SK-N-SH (cell line): ENCODE measurements around the gene BRAF.

ENCODE experiments used
- EP300 ChIP-seq, 2 experiments: IDR thresholded peaks; 2 replicates each; pipeline versions ENCODE4 v1.4.0 to v1.6.1; 2012; ENCODE audit warnings: borderline replicate concordance in 1 of 2, low read depth in 1 of 2, low read length in 1 of 2
- TF ChIP-seq, protein P1 (sequence below): fragments of 200-600 bp; sonication (generic); IDR thresholded peaks from 2 replicates; pipeline ENCODE4 v1.6.1; 2017; ENCODE audit warnings: antibody characterized with exemption, mild to moderate bottlenecking, moderate library complexity

DNA sequence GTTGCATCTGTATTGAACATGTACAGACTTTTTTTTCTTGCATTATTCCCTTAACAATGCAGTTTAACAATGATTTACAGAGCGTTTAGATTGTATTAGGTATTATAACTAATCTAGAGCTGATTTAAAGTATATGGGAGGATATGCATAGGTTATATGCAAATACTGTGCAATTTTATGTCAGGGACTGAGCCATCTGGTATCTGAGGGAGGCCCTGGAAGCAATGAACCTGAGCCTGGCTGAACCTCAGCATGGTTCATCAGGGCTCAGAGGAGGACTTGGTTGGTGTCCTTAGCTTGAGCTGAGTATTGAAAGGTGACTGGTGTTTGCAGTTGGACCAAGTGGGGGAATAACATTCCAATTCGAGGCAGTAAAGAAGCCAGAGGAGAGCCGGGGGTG lies 247.2 kb downstream of the BRAF start:
- TF ChIP-seq, protein P1, sequence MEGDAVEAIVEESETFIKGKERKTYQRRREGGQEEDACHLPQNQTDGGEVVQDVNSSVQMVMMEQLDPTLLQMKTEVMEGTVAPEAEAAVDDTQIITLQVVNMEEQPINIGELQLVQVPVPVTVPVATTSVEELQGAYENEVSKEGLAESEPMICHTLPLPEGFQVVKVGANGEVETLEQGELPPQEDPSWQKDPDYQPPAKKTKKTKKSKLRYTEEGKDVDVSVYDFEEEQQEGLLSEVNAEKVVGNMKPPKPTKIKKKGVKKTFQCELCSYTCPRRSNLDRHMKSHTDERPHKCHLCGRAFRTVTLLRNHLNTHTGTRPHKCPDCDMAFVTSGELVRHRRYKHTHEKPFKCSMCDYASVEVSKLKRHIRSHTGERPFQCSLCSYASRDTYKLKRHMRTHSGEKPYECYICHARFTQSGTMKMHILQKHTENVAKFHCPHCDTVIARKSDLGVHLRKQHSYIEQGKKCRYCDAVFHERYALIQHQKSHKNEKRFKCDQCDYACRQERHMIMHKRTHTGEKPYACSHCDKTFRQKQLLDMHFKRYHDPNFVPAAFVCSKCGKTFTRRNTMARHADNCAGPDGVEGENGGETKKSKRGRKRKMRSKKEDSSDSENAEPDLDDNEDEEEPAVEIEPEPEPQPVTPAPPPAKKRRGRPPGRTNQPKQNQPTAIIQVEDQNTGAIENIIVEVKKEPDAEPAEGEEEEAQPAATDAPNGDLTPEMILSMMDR: no peak
- no peak for TF ChIP-seq EP300 (IDR thresholded peaks at IDR 0.05; ENCODE audit: borderline replicate concordance in 1 of 2, low read depth in 1 of 2, low read length in 1 of 2)
